ENCODE measurements around the gene GNAQ. TPM values are rescaled to one million over a fixed set of nuclear protein-coding genes. Genes with fewer than 3 reads are reported as not detected.

Gene GNAQ
- total RNA-seq, 1 experiment from 2014 or later, result 28.7 TPM

- H4K20me1 ChIP-seq (ENCODE audit: insufficient read depth), result no peaks in the 10 kb centered on the region
- TF ChIP-seq SRF (IDR thresholded peaks at IDR 0.05; ENCODE audit: low read depth) (no peak), EGR1 (IDR thresholded peaks at IDR 0.05; ENCODE audit: low read depth) (no peak), CTCF (IDR thresholded peaks at IDR 0.05 in 2 of 3, conservative IDR thresholded peaks at IDR 0.05 in 1 of 3; ENCODE audit: borderline replicate concordance in 1 of 3, insufficient read depth in 1 of 3, low read depth in 2 of 3, low read length in 2 of 3) (no peak), YY1 (IDR thresholded peaks at IDR 0.05; ENCODE audit: extremely low read depth, insufficient replicate concordance, low read depth, low read length) (no peak), SP1 (IDR thresholded peaks at IDR 0.05; ENCODE audit: low read depth) (no peak), EZH2 (IDR thresholded peaks at IDR 0.05) (no peak), POLR2A (IDR thresholded peaks at IDR 0.05; ENCODE audit: borderline replicate concordance, extremely low read depth, insufficient read depth, insufficient read length) (no peak), ATF3 (IDR thresholded peaks at IDR 0.05) (no peak), ZBTB33 (IDR thresholded peaks at IDR 0.05; ENCODE audit: extremely low read depth, insufficient replicate concordance, low read length) (no peak), FOSL1 (IDR thresholded peaks at IDR 0.05; ENCODE audit: low read depth) (no peak), EZH2phosphoT487 (IDR thresholded peaks at IDR 0.05; ENCODE audit: borderline replicate concordance) (no peak), ZFX (IDR thresholded peaks at IDR 0.05) (no peak), ELF1 (IDR thresholded peaks at IDR 0.05; ENCODE audit: borderline replicate concordance, low read depth) (no peak), POLR2AphosphoS5 (IDR thresholded peaks at IDR 0.05; ENCODE audit: low read depth, low read length) (no peak)
- CTCF ChIA-PET, result no interaction called here
- DNase-seq (ENCODE audit: low read depth, low spot score) (no peak), ATAC-seq (no peak)
- H3K9ac ChIP-seq (ENCODE audit: low read length), result no peak overlapping the region
- RAD21 ChIA-PET (ENCODE audit: low non-redundant PET in 1 of 2, low total read pairs in 2 of 2, uncharacterized antibody in 2 of 2, unreplicated experiment in 2 of 2), result no interaction called here
- no peaks in the 10 kb centered on the region for H3K9me3 ChIP-seq (ENCODE audit: control insufficient read depth in 1 of 2, insufficient read depth in 1 of 2, low read depth in 1 of 2, low read length in 2 of 2)
- no peak overlapping the region for H3K4me2 ChIP-seq (ENCODE audit: low read length)
- H3K27ac ChIP-seq (ENCODE audit: low read depth, low read length), result no peak overlapping the region
- POLR2A ChIA-PET, result no interaction called here
- H3K27me3 ChIP-seq (ENCODE audit: insufficient read depth, low read length), result no peaks in the 10 kb centered on the region
- no TSS peak for BruUV-seq (replicated peaks)
- no peaks in the 10 kb centered on the region for H3K36me3 ChIP-seq (ENCODE audit: control insufficient read depth in 1 of 2, insufficient read depth in 2 of 2, low read length in 2 of 2)
- no peaks in the 10 kb centered on the region for H3K9me2 ChIP-seq (ENCODE audit: insufficient read depth)
- no peaks in the 10 kb centered on the region for H3K4me1 ChIP-seq (ENCODE audit: control insufficient read depth in 1 of 2, insufficient read depth in 2 of 2, low read length in 2 of 2)
- intact Hi-C loops (cut with micrococcal nuclease), result loop anchor here (10.0 kb wide), 1 partner anchor 264 kb away; the partner anchor contains the start of gene GNAQ
- H2AFZ ChIP-seq (ENCODE audit: low read depth, low read length, poor library complexity, severe bottlenecking), result no peak overlapping the region
- no peaks in the 10 kb centered on the region for H3K79me2 ChIP-seq (ENCODE audit: insufficient read depth, low read length)
- no peak overlapping the region for H3K4me3 ChIP-seq (replicated peaks in 1 of 2; ENCODE audit: low read depth in 1 of 2, low read length in 2 of 2)
Measured at GRCh38 chr9:77770340-77770739, 261.3 kb downstream of the GNAQ start.
